ENCODE results near the gene ST3GAL2. TPM values are rescaled to one million over a fixed set of nuclear protein-coding genes. Genes with fewer than 3 reads are reported as not detected.

ST3GAL2 gene
- total and polyA plus RNA-seq, 9 of the 15 experiments (the other 6 are each of a cell fraction or from before 2014, with no cell fraction given) = 1.5 to 108 (median 34.3) TPM

DNA sequence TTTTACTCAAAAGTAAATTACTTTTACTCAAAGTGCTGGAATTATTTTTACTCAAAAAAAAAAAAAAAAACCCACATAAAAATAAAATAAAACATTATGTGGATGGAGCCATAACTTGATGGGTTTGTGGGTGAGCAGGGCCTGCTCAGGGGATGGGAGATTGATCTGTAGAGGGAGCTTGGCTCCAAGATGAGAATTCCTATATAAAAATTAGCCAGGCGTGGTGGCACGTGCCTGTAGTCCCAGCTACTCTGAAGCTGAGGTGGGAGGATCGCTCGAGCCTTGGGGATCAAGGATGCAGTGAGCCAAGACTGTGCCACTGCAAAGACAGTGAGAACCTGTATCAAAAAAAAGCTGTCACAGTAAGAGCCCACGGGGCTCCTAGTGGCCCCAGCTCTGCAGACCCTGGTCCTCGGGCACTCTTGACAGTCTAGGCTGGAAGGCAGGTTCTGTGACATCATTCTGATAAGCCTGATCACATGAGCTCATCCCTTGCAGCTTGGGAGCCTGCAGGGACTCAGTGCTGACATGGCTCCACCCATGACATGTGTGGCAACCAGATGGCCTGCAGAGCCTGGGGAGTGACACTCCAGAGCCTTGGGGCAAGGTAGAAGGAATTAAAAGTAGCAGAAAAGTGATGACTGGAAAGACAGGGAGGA is 42.5 kb downstream of the ST3GAL2 start (continued):
- TF ChIP-seq, protein P1, sequence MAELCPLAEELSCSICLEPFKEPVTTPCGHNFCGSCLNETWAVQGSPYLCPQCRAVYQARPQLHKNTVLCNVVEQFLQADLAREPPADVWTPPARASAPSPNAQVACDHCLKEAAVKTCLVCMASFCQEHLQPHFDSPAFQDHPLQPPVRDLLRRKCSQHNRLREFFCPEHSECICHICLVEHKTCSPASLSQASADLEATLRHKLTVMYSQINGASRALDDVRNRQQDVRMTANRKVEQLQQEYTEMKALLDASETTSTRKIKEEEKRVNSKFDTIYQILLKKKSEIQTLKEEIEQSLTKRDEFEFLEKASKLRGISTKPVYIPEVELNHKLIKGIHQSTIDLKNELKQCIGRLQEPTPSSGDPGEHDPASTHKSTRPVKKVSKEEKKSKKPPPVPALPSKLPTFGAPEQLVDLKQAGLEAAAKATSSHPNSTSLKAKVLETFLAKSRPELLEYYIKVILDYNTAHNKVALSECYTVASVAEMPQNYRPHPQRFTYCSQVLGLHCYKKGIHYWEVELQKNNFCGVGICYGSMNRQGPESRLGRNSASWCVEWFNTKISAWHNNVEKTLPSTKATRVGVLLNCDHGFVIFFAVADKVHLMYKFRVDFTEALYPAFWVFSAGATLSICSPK (IDR thresholded peaks at IDR 0.05; ENCODE audit: borderline replicate concordance) = no peak
- TF ChIP-seq JUN (IDR thresholded peaks at IDR 0.05; ENCODE audit: borderline replicate concordance, low read depth, low read length) = peak; percentile 87
- no peak for TF ChIP-seq JUN (CRISPR knock-in tag; IDR thresholded peaks at IDR 0.05; ENCODE audit: borderline replicate concordance)
- no peak for TF ChIP-seq MTA1 (IDR thresholded peaks at IDR 0.05; ENCODE audit: borderline replicate concordance)
- TF ChIP-seq, protein P2, sequence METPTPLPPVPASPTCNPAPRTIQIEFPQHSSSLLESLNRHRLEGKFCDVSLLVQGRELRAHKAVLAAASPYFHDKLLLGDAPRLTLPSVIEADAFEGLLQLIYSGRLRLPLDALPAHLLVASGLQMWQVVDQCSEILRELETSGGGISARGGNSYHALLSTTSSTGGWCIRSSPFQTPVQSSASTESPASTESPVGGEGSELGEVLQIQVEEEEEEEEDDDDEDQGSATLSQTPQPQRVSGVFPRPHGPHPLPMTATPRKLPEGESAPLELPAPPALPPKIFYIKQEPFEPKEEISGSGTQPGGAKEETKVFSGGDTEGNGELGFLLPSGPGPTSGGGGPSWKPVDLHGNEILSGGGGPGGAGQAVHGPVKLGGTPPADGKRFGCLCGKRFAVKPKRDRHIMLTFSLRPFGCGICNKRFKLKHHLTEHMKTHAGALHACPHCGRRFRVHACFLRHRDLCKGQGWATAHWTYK (CRISPR knock-in tag; IDR thresholded peaks at IDR 0.05) = 0 out of 2 replicates have a peak, but pooled peaks have one; percentile 58
- no peak for TF ChIP-seq CEBPG (CRISPR knock-in tag; IDR thresholded peaks at IDR 0.05)
- TF ChIP-seq CEBPG (tag; conservative IDR thresholded peaks at IDR 0.05 in 1 of 2, IDR thresholded peaks at IDR 0.05 in 1 of 2) = peak in 1 of 2 experiments; percentile 31; a peak in 1 of 4 replicates
- TF ChIP-seq KLF10 (CRISPR knock-in tag; IDR thresholded peaks at IDR 0.05) = no peak
- TF ChIP-seq, protein P3, sequence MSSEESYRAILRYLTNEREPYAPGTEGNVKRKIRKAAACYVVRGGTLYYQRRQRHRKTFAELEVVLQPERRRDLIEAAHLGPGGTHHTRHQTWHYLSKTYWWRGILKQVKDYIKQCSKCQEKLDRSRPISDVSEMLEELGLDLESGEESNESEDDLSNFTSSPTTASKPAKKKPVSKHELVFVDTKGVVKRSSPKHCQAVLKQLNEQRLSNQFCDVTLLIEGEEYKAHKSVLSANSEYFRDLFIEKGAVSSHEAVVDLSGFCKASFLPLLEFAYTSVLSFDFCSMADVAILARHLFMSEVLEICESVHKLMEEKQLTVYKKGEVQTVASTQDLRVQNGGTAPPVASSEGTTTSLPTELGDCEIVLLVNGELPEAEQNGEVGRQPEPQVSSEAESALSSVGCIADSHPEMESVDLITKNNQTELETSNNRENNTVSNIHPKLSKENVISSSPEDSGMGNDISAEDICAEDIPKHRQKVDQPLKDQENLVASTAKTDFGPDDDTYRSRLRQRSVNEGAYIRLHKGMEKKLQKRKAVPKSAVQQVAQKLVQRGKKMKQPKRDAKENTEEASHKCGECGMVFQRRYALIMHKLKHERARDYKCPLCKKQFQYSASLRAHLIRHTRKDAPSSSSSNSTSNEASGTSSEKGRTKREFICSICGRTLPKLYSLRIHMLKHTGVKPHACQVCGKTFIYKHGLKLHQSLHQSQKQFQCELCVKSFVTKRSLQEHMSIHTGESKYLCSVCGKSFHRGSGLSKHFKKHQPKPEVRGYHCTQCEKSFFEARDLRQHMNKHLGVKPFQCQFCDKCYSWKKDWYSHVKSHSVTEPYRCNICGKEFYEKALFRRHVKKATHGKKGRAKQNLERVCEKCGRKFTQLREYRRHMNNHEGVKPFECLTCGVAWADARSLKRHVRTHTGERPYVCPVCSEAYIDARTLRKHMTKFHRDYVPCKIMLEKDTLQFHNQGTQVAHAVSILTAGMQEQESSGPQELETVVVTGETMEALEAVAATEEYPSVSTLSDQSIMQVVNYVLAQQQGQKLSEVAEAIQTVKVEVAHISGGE (CRISPR knock-in tag; IDR thresholded peaks at IDR 0.05) = no peak
- peak; percentile 32; the same call in 1 of the 2 replicates for TF ChIP-seq NCOR1 (IDR thresholded peaks at IDR 0.05)
- TF ChIP-seq, protein P4, sequence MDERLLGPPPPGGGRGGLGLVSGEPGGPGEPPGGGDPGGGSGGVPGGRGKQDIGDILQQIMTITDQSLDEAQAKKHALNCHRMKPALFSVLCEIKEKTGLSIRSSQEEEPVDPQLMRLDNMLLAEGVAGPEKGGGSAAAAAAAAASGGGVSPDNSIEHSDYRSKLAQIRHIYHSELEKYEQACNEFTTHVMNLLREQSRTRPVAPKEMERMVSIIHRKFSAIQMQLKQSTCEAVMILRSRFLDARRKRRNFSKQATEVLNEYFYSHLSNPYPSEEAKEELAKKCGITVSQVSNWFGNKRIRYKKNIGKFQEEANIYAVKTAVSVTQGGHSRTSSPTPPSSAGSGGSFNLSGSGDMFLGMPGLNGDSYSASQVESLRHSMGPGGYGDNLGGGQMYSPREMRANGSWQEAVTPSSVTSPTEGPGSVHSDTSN (CRISPR knock-in tag; IDR thresholded peaks at IDR 0.05; ENCODE audit: low read depth) = no peak
- TF ChIP-seq, protein P4 (tag; conservative IDR thresholded peaks at IDR 0.05; ENCODE audit: low read depth) = no peak
- no peak for TF ChIP-seq KDM1A (IDR thresholded peaks at IDR 0.05)
- TF ChIP-seq ZNF589 (CRISPR knock-in tag; IDR thresholded peaks at IDR 0.05; ENCODE audit: low read depth) = 0 out of 2 replicates have a peak, but pooled peaks have one; percentile 26
- peak; percentile 72 for TF ChIP-seq MEIS2 (IDR thresholded peaks at IDR 0.05; ENCODE audit: partially characterized antibody)
- no peak for TF ChIP-seq SRSF3 (IDR thresholded peaks at IDR 0.05; ENCODE audit: insufficient read depth, low read length)

Data from K562 (cell line).